ENCODE results near the gene ASIC2.

DNA sequence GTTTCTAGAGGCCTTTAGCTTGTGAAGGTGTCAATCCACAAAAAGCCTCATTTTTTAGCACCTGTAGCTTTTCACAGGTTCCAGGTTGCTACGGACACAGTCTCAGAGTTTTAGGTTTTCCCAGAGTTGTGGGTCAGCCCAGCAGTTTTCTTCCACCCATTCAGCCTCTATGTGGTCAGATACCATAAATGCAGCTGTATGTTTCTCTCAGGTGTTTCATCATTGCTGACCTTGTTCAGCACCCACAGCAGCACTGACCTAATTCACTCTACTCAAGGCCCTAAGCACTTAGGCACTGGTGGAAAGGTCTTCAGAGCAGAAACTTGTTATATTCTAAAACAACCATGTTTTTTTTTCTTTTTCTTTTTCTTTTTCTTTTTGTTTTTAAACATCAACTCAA is 316.5 kb downstream of the ASIC2 start:
- TF ChIP-seq, protein P1, sequence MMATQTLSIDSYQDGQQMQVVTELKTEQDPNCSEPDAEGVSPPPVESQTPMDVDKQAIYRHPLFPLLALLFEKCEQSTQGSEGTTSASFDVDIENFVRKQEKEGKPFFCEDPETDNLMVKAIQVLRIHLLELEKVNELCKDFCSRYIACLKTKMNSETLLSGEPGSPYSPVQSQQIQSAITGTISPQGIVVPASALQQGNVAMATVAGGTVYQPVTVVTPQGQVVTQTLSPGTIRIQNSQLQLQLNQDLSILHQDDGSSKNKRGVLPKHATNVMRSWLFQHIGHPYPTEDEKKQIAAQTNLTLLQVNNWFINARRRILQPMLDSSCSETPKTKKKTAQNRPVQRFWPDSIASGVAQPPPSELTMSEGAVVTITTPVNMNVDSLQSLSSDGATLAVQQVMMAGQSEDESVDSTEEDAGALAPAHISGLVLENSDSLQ (IDR thresholded peaks at IDR 0.05): no peak
- TF ChIP-seq NFRKB (IDR thresholded peaks at IDR 0.05) (no peak), CTBP1 (IDR thresholded peaks at IDR 0.05; ENCODE audit: borderline replicate concordance) (no peak), FOXM1 (IDR thresholded peaks at IDR 0.05; ENCODE audit: borderline replicate concordance) (no peak), FOXA1 (IDR thresholded peaks at IDR 0.05) (no peak), TARDBP (IDR thresholded peaks at IDR 0.05) (no peak), FOXK2 (IDR thresholded peaks at IDR 0.05) (no peak), ELF4 (IDR thresholded peaks at IDR 0.05) (no peak), BHLHE40 (IDR thresholded peaks at IDR 0.05; ENCODE audit: borderline replicate concordance) (no peak), SP1 (IDR thresholded peaks at IDR 0.05) (no peak)

All from HEK293T (cell line).